Measurements from ENCODE around the gene ZNF766. TPM values are rescaled to one million over a fixed set of nuclear protein-coding genes. Genes with fewer than 3 reads are reported as not detected.
A peak's percentile ranks its signal among the peaks of the same experiment; 100 is the strongest.

The ZNF766 gene
- total and polyA plus RNA-seq, 9 of the 15 experiments (the other 6 are each of a cell fraction or from before 2014, with no cell fraction given) = 6.7 to 23.0 (median 11.2) TPM

DNA sequence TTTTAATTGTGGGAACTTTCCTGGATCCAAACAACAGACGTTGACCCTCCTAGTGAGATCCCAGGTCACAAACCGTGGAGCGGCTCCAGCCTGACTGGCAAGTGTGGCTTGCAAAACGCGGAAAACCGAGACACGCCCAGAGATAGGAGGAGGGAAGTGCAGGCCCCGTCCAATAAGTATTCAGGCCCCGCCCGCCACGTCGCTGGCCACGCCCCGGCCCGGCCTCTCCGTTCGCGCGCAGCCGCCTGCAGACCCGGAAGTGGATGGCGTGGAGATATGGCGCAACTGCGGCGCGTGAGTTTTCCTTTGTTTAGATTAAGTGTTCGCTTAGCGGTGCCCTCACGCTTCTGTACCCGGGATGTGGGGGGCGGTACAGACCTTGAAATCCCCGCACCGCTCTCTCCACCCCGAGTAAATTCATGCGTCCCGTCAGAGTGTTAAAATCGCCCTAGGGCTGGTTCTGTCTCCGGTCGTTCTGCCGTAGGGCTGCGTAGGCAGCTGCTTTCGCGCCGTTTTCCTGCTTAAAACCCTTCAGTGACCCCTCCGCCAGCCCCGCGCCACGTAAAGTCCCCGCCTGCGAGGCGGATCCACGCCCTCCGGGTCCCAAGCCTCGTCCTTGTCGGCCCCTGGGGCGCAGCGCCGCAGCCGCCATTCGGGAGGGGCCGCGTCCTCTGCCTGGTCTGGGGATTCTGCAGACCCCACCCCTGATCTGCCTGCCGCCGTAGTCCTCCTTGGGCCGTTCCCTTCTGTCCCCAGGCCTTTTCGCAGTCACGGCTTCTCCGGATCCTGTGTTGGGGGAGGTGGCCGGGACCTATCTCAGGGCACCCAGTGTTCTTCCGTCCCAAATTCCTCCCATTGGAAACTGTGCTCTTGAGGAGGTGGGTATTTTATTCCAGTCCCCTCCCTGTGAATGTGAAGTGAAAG, at the start of gene ZNF766 (continued):
- TF ChIP-seq, protein P1, sequence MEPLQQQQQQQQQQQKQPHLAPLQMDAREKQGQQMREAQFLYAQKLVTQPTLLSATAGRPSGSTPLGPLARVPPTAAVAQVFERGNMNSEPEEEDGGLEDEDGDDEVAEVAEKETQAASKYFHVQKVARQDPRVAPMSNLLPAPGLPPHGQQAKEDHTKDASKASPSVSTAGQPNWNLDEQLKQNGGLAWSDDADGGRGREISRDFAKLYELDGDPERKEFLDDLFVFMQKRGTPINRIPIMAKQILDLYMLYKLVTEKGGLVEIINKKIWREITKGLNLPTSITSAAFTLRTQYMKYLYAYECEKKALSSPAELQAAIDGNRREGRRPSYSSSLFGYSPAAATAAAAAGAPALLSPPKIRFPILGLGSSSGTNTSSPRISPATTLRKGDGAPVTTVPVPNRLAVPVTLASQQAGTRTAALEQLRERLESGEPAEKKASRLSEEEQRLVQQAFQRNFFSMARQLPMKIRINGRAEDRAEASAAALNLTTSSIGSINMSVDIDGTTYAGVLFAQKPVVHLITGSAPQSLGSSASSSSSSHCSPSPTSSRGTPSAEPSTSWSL (CRISPR knock-in tag; IDR thresholded peaks at IDR 0.05; ENCODE audit: borderline replicate concordance) = no peak
- TF ChIP-seq, protein P2, sequence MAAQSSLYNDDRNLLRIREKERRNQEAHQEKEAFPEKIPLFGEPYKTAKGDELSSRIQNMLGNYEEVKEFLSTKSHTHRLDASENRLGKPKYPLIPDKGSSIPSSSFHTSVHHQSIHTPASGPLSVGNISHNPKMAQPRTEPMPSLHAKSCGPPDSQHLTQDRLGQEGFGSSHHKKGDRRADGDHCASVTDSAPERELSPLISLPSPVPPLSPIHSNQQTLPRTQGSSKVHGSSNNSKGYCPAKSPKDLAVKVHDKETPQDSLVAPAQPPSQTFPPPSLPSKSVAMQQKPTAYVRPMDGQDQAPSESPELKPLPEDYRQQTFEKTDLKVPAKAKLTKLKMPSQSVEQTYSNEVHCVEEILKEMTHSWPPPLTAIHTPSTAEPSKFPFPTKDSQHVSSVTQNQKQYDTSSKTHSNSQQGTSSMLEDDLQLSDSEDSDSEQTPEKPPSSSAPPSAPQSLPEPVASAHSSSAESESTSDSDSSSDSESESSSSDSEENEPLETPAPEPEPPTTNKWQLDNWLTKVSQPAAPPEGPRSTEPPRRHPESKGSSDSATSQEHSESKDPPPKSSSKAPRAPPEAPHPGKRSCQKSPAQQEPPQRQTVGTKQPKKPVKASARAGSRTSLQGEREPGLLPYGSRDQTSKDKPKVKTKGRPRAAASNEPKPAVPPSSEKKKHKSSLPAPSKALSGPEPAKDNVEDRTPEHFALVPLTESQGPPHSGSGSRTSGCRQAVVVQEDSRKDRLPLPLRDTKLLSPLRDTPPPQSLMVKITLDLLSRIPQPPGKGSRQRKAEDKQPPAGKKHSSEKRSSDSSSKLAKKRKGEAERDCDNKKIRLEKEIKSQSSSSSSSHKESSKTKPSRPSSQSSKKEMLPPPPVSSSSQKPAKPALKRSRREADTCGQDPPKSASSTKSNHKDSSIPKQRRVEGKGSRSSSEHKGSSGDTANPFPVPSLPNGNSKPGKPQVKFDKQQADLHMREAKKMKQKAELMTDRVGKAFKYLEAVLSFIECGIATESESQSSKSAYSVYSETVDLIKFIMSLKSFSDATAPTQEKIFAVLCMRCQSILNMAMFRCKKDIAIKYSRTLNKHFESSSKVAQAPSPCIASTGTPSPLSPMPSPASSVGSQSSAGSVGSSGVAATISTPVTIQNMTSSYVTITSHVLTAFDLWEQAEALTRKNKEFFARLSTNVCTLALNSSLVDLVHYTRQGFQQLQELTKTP (IDR thresholded peaks at IDR 0.05; ENCODE audit: low read depth in 1 of 2, partially characterized antibody in 2 of 2) = no peak
- TF ChIP-seq, protein P3, sequence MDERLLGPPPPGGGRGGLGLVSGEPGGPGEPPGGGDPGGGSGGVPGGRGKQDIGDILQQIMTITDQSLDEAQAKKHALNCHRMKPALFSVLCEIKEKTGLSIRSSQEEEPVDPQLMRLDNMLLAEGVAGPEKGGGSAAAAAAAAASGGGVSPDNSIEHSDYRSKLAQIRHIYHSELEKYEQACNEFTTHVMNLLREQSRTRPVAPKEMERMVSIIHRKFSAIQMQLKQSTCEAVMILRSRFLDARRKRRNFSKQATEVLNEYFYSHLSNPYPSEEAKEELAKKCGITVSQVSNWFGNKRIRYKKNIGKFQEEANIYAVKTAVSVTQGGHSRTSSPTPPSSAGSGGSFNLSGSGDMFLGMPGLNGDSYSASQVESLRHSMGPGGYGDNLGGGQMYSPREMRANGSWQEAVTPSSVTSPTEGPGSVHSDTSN (CRISPR knock-in tag; IDR thresholded peaks at IDR 0.05; ENCODE audit: low read depth) = no peak
- TF ChIP-seq, protein P3 (tag; conservative IDR thresholded peaks at IDR 0.05; ENCODE audit: low read depth) = no peak
- TF ChIP-seq, protein P4, sequence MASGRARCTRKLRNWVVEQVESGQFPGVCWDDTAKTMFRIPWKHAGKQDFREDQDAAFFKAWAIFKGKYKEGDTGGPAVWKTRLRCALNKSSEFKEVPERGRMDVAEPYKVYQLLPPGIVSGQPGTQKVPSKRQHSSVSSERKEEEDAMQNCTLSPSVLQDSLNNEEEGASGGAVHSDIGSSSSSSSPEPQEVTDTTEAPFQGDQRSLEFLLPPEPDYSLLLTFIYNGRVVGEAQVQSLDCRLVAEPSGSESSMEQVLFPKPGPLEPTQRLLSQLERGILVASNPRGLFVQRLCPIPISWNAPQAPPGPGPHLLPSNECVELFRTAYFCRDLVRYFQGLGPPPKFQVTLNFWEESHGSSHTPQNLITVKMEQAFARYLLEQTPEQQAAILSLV (tag; IDR thresholded peaks at IDR 0.05) = 0 out of 2 replicates have a peak, but pooled peaks have one; percentile 38
- TF ChIP-seq ZNF124 (CRISPR knock-in tag; IDR thresholded peaks at IDR 0.05) (no peak), NEUROD1 (IDR thresholded peaks at IDR 0.05; ENCODE audit: borderline replicate concordance, low read depth, low read length, partially characterized antibody) (no peak), ZNF444 (CRISPR knock-in tag; IDR thresholded peaks at IDR 0.05) (no peak), ETS2 (tag; IDR thresholded peaks at IDR 0.05; ENCODE audit: borderline replicate concordance, poor library complexity, severe bottlenecking) (no peak), GATAD2B (IDR thresholded peaks at IDR 0.05; ENCODE audit: borderline replicate concordance) (no peak), MTA1 (IDR thresholded peaks at IDR 0.05; ENCODE audit: borderline replicate concordance) (no peak), DACH1 (IDR thresholded peaks at IDR 0.05; ENCODE audit: partially characterized antibody) (no peak), KLF6 (CRISPR knock-in tag; IDR thresholded peaks at IDR 0.05; ENCODE audit: borderline replicate concordance) (no peak)
- TF ChIP-seq, protein P5, sequence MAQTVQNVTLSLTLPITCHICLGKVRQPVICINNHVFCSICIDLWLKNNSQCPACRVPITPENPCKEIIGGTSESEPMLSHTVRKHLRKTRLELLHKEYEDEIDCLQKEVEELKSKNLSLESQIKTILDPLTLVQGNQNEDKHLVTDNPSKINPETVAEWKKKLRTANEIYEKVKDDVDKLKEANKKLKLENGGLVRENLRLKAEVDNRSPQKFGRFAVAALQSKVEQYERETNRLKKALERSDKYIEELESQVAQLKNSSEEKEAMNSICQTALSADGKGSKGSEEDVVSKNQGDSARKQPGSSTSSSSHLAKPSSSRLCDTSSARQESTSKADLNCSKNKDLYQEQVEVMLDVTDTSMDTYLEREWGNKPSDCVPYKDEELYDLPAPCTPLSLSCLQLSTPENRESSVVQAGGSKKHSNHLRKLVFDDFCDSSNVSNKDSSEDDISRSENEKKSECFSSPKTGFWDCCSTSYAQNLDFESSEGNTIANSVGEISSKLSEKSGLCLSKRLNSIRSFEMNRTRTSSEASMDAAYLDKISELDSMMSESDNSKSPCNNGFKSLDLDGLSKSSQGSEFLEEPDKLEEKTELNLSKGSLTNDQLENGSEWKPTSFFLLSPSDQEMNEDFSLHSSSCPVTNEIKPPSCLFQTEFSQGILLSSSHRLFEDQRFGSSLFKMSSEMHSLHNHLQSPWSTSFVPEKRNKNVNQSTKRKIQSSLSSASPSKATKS (CRISPR knock-in tag; IDR thresholded peaks at IDR 0.05) = no peak
